Caco-2 (cell line): ENCODE results near the gene CDK14. TPM values are rescaled to one million over a fixed set of nuclear protein-coding genes. Genes with fewer than 3 reads are reported as not detected.

ENCODE experiments used
- BruUV-seq: library from RNA; stranded (reverse); fragments of 400-500 nt; replicated peaks from 2 replicates; lab custom pipeline; 2021; lab: Mats Ljungman, UMichigan
- CTCF ChIA-PET: fragments of 300-600 bp; sonication (Branson Sonifier 250); formaldehyde crosslinking; loops from one replicate; lab custom pipeline; 2022; ENCODE audit warnings: antibody characterized with exemption; lab: Charles Lee
- POLR2A ChIA-PET: fragments of 300-600 bp; sonication (Branson Sonifier 250); formaldehyde crosslinking; loops from one replicate; lab custom pipeline; 2022; ENCODE audit warnings: antibody characterized with exemption; lab: Charles Lee
- DNase-seq, 2 experiments: peaks; one replicate each; pipeline versions ENCODE4 v3.0.0 to v3.0.0-alpha.2; 2020 to 2022
- H3K27me3 ChIP-seq: replicated peaks from 2 replicates; pipeline ENCODE4 v1.6.0; 2011; ENCODE audit warnings: low read length; ENCODE audit not compliant: control insufficient read depth, insufficient read depth
- H3K36me3 ChIP-seq: 2 replicates; pipeline ENCODE4 v1.5.1; 2011; ENCODE audit warnings: low read length; ENCODE audit not compliant: control insufficient read depth, insufficient read depth
- H3K4me1 ChIP-seq: fragments of 250-450 bp; sonication (Bioruptor Pico); 2 replicates; pipeline ENCODE4 v1.5.1; 2020; ENCODE audit warnings: mild to moderate bottlenecking
- H3K4me3 ChIP-seq: 2 replicates; pipeline ENCODE4 v1.5.1; 2011; ENCODE audit warnings: low read depth, mild to moderate bottlenecking, control low read depth, low read length
- H3K9me3 ChIP-seq: fragments of 250-450 bp; sonication (Bioruptor Pico); 2 replicates; pipeline ENCODE4 v1.5.1; 2020; ENCODE audit warnings: mild to moderate bottlenecking, moderate library complexity
- H3K27ac Mint-ChIP-seq: one replicate; pipeline ENCODE4 v1.8.0; 2022; ENCODE audit warnings: mixed read lengths; ENCODE audit not compliant: unreplicated experiment
- H3K27me3 Mint-ChIP-seq: one replicate; pipeline ENCODE4 v1.8.0; 2022; ENCODE audit warnings: mixed read lengths; ENCODE audit not compliant: insufficient read depth, unreplicated experiment
- H3K36me3 Mint-ChIP-seq: one replicate; pipeline ENCODE4 v1.8.0; 2022; ENCODE audit warnings: mild to moderate bottlenecking, mixed read lengths; ENCODE audit not compliant: insufficient read depth, unreplicated experiment
- H3K4me1 Mint-ChIP-seq: one replicate; pipeline ENCODE4 v1.8.0; 2022; ENCODE audit warnings: low read depth, mixed read lengths; ENCODE audit not compliant: unreplicated experiment
- H3K4me3 Mint-ChIP-seq: one replicate; pipeline ENCODE4 v1.8.0; 2022; ENCODE audit warnings: mild to moderate bottlenecking, moderate library complexity, mixed read lengths; ENCODE audit not compliant: unreplicated experiment
- H3K9me3 Mint-ChIP-seq: one replicate; pipeline ENCODE4 v1.8.0; 2022; ENCODE audit warnings: mixed read lengths; ENCODE audit not compliant: unreplicated experiment
- intact Hi-C: fragments of 100-400 bp; cut with micrococcal nuclease; formaldehyde crosslinking; loops from one replicate; pipeline ENCODE4 v1.10.0; 2022; ENCODE audit not compliant: unreplicated experiment
- total RNA-seq: library from RNA; stranded (reverse); gene quantifications from 2 replicates; pipeline ENCODE4 v1.2.3, GENCODE V29; 2022
- TF ChIP-seq, protein P1 (sequence below), 2 experiments: fragments of 200-600 bp in 1 of 2; IDR thresholded peaks; 1 replicate in 1 of 2; 2 replicates in 1 of 2; pipeline versions ENCODE4 v1.5.1 to v1.8.0; 2011 to 2022; ENCODE audit warnings: antibody characterized with exemption in 1 of 2, control low read depth in 1 of 2, inconsistent platforms in 1 of 2, low read depth in 1 of 2, low read length in 1 of 2, mild to moderate bottlenecking in 1 of 2, moderate library complexity in 1 of 2; ENCODE audit not compliant: insufficient read depth in 1 of 2, severe bottlenecking in 1 of 2, unreplicated experiment in 1 of 2

The CDK14 gene
- total RNA-seq, 1 experiment from 2014 or later, result 18.2 TPM

- intact Hi-C loops, result loop anchor here (5.0 to 10.0 kb wide), 3 partner anchors 122 to 147 kb away; no protein-coding TSS in a partner anchor
- Mint-ChIP-seq H3K4me1 (peaks cover 7% of the 10 kb centered on the region), H3K36me3 (no peaks in the 10 kb centered on the region), H3K27ac (no peak overlapping the region), H3K4me3 (no peak overlapping the region), H3K27me3 (no peaks in the 10 kb centered on the region), H3K9me3 (no peaks in the 10 kb centered on the region)
- TF ChIP-seq, protein P1, sequence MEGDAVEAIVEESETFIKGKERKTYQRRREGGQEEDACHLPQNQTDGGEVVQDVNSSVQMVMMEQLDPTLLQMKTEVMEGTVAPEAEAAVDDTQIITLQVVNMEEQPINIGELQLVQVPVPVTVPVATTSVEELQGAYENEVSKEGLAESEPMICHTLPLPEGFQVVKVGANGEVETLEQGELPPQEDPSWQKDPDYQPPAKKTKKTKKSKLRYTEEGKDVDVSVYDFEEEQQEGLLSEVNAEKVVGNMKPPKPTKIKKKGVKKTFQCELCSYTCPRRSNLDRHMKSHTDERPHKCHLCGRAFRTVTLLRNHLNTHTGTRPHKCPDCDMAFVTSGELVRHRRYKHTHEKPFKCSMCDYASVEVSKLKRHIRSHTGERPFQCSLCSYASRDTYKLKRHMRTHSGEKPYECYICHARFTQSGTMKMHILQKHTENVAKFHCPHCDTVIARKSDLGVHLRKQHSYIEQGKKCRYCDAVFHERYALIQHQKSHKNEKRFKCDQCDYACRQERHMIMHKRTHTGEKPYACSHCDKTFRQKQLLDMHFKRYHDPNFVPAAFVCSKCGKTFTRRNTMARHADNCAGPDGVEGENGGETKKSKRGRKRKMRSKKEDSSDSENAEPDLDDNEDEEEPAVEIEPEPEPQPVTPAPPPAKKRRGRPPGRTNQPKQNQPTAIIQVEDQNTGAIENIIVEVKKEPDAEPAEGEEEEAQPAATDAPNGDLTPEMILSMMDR (IDR thresholded peaks at IDR 0.05; ENCODE audit: insufficient read depth in 1 of 2, low read depth in 1 of 2, low read length in 1 of 2, severe bottlenecking in 1 of 2, unreplicated experiment in 1 of 2), result no peak
- Histone ChIP-seq H3K4me3 (no peak overlapping the region), H3K9me3 (no peaks in the 10 kb centered on the region), H3K27me3 (no peaks in the 10 kb centered on the region), H3K4me1 (0 out of 2 replicates have a peak, but pooled peaks cover 2% of the 10 kb centered on the region), H3K36me3 (no peaks in the 10 kb centered on the region)
- ChIA-PET POLR2A (no interaction called here), CTCF (no interaction called here)
- no TSS peak for BruUV-seq
- no peak for DNase-seq
Observed at GRCh38 chr7:90599892-90600555, 3.9 kb downstream of the CDK14 start.

- Histone ChIP-seq H3K4me3 (no peak overlapping the region), H3K36me3 (no peaks in the 10 kb centered on the region), H3K27me3 (no peaks in the 10 kb centered on the region), H3K4me1 (peaks cover 10% of the 10 kb centered on the region; the same call in 1 of the 2 replicates), H3K9me3 (no peaks in the 10 kb centered on the region)
- POLR2A ChIA-PET, result no interaction called here
- TF ChIP-seq, protein P1 (IDR thresholded peaks at IDR 0.05; ENCODE audit: insufficient read depth in 1 of 2, low read depth in 1 of 2, low read length in 1 of 2, severe bottlenecking in 1 of 2, unreplicated experiment in 1 of 2), result no peak
- Mint-ChIP-seq H3K9me3 (no peaks in the 10 kb centered on the region), H3K4me1 (peaks cover 12% of the 10 kb centered on the region), H3K27ac (no peak overlapping the region), H3K36me3 (no peaks in the 10 kb centered on the region), H3K4me3 (no peak overlapping the region), H3K27me3 (no peaks in the 10 kb centered on the region)
- intact Hi-C loops, result no loop called here
- CTCF ChIA-PET, result no interaction called here
- no TSS peak for BruUV-seq
- DNase-seq, result no peak
Observed at GRCh38 chr7:90602303-90602702, 6.2 kb downstream of the CDK14 start.

DNA sequence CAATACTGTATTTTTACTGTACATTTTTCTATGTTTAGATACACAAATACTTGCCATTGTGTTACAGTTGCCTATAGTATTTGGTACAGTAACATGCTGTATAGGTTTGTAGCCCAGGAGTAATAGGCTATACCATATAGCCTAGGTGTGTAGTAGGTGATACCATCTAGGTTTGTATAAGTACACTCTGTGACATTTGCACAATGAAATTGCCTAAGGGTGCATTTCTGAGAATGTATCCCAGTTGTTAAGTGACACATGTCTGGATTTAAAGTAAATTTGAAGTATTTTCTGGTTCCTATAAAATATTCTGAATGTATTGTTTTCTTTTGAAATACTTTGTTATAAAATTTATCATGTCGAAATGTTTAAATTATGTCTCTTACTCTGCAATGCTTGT lies 7.2 kb downstream of the CDK14 start:
- TF ChIP-seq, protein P1 (IDR thresholded peaks at IDR 0.05; ENCODE audit: insufficient read depth in 1 of 2, low read depth in 1 of 2, low read length in 1 of 2, severe bottlenecking in 1 of 2, unreplicated experiment in 1 of 2), result no peak
- H3K27me3 ChIP-seq, result no peaks in the 10 kb centered on the region
- no peak overlapping the region for H3K4me3 ChIP-seq
- peaks cover 9% of the 10 kb centered on the region for H3K4me1 Mint-ChIP-seq
- H3K4me3 Mint-ChIP-seq, result no peak overlapping the region
- H3K27me3 Mint-ChIP-seq, result no peaks in the 10 kb centered on the region
- no peaks in the 10 kb centered on the region for H3K9me3 ChIP-seq
- no peaks in the 10 kb centered on the region for H3K36me3 ChIP-seq
- intact Hi-C loops, result no loop called here
- POLR2A ChIA-PET, result no interaction called here
- no peaks in the 10 kb centered on the region for H3K36me3 Mint-ChIP-seq
- CTCF ChIA-PET, result no interaction called here
- H3K4me1 ChIP-seq, result peaks cover 12% of the 10 kb centered on the region; the same call in 1 of the 2 replicates
- no peaks in the 10 kb centered on the region for H3K9me3 Mint-ChIP-seq
- no peak for DNase-seq
- BruUV-seq, result no TSS peak
- no peak overlapping the region for H3K27ac Mint-ChIP-seq
